Measurements from ENCODE around the gene NACA2. TPM values are rescaled to one million over a fixed set of nuclear protein-coding genes. Genes with fewer than 3 reads are reported as not detected.

NACA2 gene
- total RNA-seq, 1 experiment from 2014 or later, result not detected

- H3K36me3 ChIP-seq (ENCODE audit: low read depth, low read length), result no peaks in the 10 kb centered on the region
- no peaks in the 10 kb centered on the region for H3K27me3 ChIP-seq (ENCODE audit: low read length)
- peaks cover 5% of the 10 kb centered on the region for H3F3A ChIP-seq (ENCODE audit: low read length, unreplicated experiment)
- TF ChIP-seq EZH2phosphoT487 (IDR thresholded peaks at IDR 0.05; ENCODE audit: borderline replicate concordance, low read length) (no peak), EZH2 (IDR thresholded peaks at IDR 0.05; ENCODE audit: low read length, unreplicated experiment) (no peak)
- TF ChIP-seq, protein P1, sequence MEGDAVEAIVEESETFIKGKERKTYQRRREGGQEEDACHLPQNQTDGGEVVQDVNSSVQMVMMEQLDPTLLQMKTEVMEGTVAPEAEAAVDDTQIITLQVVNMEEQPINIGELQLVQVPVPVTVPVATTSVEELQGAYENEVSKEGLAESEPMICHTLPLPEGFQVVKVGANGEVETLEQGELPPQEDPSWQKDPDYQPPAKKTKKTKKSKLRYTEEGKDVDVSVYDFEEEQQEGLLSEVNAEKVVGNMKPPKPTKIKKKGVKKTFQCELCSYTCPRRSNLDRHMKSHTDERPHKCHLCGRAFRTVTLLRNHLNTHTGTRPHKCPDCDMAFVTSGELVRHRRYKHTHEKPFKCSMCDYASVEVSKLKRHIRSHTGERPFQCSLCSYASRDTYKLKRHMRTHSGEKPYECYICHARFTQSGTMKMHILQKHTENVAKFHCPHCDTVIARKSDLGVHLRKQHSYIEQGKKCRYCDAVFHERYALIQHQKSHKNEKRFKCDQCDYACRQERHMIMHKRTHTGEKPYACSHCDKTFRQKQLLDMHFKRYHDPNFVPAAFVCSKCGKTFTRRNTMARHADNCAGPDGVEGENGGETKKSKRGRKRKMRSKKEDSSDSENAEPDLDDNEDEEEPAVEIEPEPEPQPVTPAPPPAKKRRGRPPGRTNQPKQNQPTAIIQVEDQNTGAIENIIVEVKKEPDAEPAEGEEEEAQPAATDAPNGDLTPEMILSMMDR (conservative IDR thresholded peaks at IDR 0.05; ENCODE audit: low read depth, low read length), result no peak
- intact Hi-C loops (cut with micrococcal nuclease), result no loop called here
- ChIA-PET CTCF (no interaction called here), POLR2A (ENCODE audit: unreplicated experiment) (no interaction called here)
- H3K4me3 ChIP-seq (ENCODE audit: low read length), result no peak overlapping the region
- BruUV-seq (replicated peaks), result no TSS peak
- no peak overlapping the region for H3K9ac ChIP-seq (ENCODE audit: low read length)
- ATAC-seq (no peak), DNase-seq (no peak)
- no peaks in the 10 kb centered on the region for H3K9me3 ChIP-seq (ENCODE audit: low read length)
- no peak overlapping the region for H3K27ac ChIP-seq (ENCODE audit: low read length)
- H3K9me2 ChIP-seq (replicated peaks; ENCODE audit: low read length), result no peaks in the 10 kb centered on the region
- H3K4me1 ChIP-seq (ENCODE audit: insufficient read depth, low read length), result peaks cover 52% of the 10 kb centered on the region
- H3K4me2 ChIP-seq (ENCODE audit: low read length), result no peak overlapping the region
- H4K20me1 ChIP-seq (ENCODE audit: low read length), result no peaks in the 10 kb centered on the region
- H2AFZ ChIP-seq (ENCODE audit: low read length), result peak overlapping the region; percentile 15; the same call in 1 of the 2 replicates
- no peaks in the 10 kb centered on the region for H3K79me2 ChIP-seq (ENCODE audit: low read length)
Measured at GRCh38 chr17:61579347-61579746, 11.7 kb downstream of the NACA2 start.

DNA sequence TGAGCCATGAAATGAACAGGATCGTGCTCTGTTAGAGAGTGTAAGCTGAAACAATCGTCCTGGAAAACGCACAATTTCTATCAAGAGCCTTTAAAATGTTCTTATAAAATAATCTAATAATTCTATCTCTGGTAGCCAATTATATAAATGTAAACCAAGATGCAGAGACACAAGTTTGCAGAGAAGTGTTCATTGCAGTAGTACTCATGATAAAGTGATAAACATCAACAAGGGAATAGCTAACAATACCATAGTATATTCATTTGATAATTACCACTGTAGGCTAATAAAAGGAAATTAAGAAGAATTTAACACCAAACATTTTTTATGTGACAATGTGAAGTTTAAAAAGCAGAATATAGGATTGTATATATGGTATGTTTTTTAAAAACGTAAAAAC is 12.4 kb downstream of the NACA2 start:
- Histone ChIP-seq H3K9me3 (ENCODE audit: low read length) (no peaks in the 10 kb centered on the region), H3K27ac (ENCODE audit: low read length) (no peak overlapping the region), H3K4me3 (ENCODE audit: low read length) (no peak overlapping the region), H2AFZ (ENCODE audit: low read length) (no peak overlapping the region), H3K4me1 (ENCODE audit: insufficient read depth, low read length) (peaks cover 55% of the 10 kb centered on the region), H4K20me1 (ENCODE audit: low read length) (no peaks in the 10 kb centered on the region), H3K27me3 (ENCODE audit: low read length) (no peaks in the 10 kb centered on the region), H3K4me2 (ENCODE audit: low read length) (no peak overlapping the region), H3K79me2 (ENCODE audit: low read length) (no peaks in the 10 kb centered on the region), H3F3A (ENCODE audit: low read length, unreplicated experiment) (peaks cover 5% of the 10 kb centered on the region), H3K36me3 (ENCODE audit: low read depth, low read length) (no peaks in the 10 kb centered on the region), H3K9ac (ENCODE audit: low read length) (no peak overlapping the region), H3K9me2 (replicated peaks; ENCODE audit: low read length) (no peaks in the 10 kb centered on the region)
- intact Hi-C loops (cut with micrococcal nuclease), result no loop called here
- ATAC-seq (no peak), DNase-seq (no peak)
- BruUV-seq (replicated peaks), result no TSS peak
- ChIA-PET CTCF (no interaction called here), POLR2A (ENCODE audit: unreplicated experiment) (no interaction called here)
- TF ChIP-seq, protein P1 (conservative IDR thresholded peaks at IDR 0.05; ENCODE audit: low read depth, low read length), result no peak
- no peak for TF ChIP-seq EZH2 (IDR thresholded peaks at IDR 0.05; ENCODE audit: low read length, unreplicated experiment)
- TF ChIP-seq EZH2phosphoT487 (IDR thresholded peaks at IDR 0.05; ENCODE audit: borderline replicate concordance, low read length), result no peak

DNA sequence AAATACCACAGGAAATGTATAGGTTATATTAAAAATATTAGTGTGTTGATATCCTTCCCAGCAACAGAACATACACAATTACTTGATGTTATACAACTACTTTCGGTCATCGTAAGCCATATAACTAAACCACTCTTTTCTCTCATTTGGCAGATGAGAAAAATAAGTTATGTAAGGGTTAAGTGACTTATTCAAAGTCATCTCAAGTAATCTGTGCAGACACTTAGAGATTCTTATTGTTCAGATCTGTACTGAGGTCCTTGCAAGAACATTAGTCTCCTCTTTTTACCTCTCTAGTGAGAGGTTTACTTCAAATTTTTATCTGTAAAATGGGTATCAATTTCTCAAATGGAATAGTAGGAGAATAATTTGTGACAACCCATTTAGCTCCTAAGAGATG is 15.0 kb downstream of the NACA2 start:
- Histone ChIP-seq H3K36me3 (ENCODE audit: low read depth, low read length) (no peaks in the 10 kb centered on the region), H4K20me1 (ENCODE audit: low read length) (no peaks in the 10 kb centered on the region), H3K9me3 (ENCODE audit: low read length) (no peaks in the 10 kb centered on the region), H3K27ac (ENCODE audit: low read length) (peak overlapping the region; percentile 59), H3K4me3 (ENCODE audit: low read length) (no peak overlapping the region), H3K9ac (ENCODE audit: low read length) (no peak overlapping the region), H2AFZ (ENCODE audit: low read length) (0 out of 2 replicates have a peak overlapping the region, but pooled peaks have one; percentile 78), H3K4me2 (ENCODE audit: low read length) (peak overlapping the region; percentile 74), H3K9me2 (replicated peaks; ENCODE audit: low read length) (no peaks in the 10 kb centered on the region), H3K79me2 (ENCODE audit: low read length) (no peaks in the 10 kb centered on the region), H3F3A (ENCODE audit: low read length, unreplicated experiment) (peaks cover 5% of the 10 kb centered on the region), H3K4me1 (ENCODE audit: insufficient read depth, low read length) (peaks cover 37% of the 10 kb centered on the region), H3K27me3 (ENCODE audit: low read length) (no peaks in the 10 kb centered on the region)
- ChIA-PET CTCF (interaction anchor here (0.6 to 2.9 kb wide), 3 partner anchors 34 to 533 kb away, joined by 3 to 47 read pairs (median 3); no protein-coding TSS in a partner anchor), POLR2A (ENCODE audit: unreplicated experiment) (no interaction called here)
- ATAC-seq (no peak), DNase-seq (no peak)
- BruUV-seq (replicated peaks), result no TSS peak
- TF ChIP-seq EZH2 (IDR thresholded peaks at IDR 0.05; ENCODE audit: low read length, unreplicated experiment), result no peak
- TF ChIP-seq EZH2phosphoT487 (IDR thresholded peaks at IDR 0.05; ENCODE audit: borderline replicate concordance, low read length), result no peak
- TF ChIP-seq, protein P1 (conservative IDR thresholded peaks at IDR 0.05; ENCODE audit: low read depth, low read length), result no peak
- intact Hi-C loops (cut with micrococcal nuclease), result loop anchor here (1.0 to 2.0 kb wide), 5 partner anchors 25 to 573 kb away; no protein-coding TSS in a partner anchor
